Suppressor macrophage (primary cell): ENCODE measurements around the gene TNC.

Source experiments
- DNase-seq, 4 experiments: peaks; one replicate each; pipeline ENCODE4 v3.0.0-alpha.2; 2020 to 2022

Gene TNC

DNA sequence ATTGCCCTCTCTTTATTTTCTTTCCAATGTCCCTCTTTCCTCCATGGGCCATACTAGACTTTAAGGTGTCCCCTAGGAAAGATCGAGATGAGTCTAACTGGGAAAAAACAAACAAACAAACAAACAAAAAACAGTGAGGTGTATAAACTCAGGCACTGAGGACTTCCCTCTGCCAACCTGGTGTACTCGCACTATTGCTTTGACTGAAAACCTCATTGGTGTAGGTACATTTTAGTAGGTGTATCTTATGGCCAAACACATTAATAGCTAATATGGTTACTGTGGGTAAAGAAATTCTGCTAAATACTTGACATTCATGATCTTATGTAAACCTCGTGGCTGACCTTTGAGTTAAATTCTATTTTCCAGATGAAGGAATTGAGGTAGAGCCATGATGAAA lies 74.3 kb downstream of the TNC start:
- no peak for DNase-seq

- peak; percentile 79 to 95 (median 90) for DNase-seq
These were observed 75.0 kb downstream of the TNC start for GRCh38 chr9:115042781-115043509.

DNA sequence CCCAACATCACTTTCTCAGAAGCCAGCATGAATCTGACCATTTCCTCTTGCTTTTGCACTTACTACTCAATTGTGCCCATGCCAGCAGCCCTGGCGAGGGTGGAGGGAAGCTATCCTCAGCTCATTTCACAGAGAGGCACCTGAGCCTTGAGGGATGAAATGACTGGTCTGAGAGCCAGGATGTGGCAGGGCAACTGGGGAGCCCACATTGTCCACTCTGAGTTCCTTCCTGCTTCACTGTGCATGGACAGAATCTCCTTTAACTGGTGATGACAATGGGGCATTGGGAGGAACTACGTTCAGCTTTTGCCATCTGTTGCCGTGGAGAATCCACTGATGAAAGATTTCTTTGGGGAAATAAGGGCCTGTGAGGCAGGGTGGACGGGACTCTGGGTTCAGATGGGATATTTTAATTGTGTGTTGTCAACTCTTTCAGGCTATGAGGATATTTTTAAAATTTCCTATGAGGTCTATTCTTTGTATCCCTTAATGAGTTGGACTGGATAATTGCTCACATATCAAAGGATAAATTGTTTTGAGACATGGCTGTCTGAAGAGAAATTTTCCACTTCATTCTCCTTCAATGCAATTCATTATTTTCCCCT lies 78.3 kb downstream of the TNC start:
- peak; percentile 40 to 58 (median 51) for DNase-seq

GRCh38 chr9:115038178-115038577 lies 79.8 kb downstream of the TNC start:
- DNase-seq = no peak

- no peak for DNase-seq
These were observed 81.3 kb downstream of the TNC start for GRCh38 chr9:115036691-115037090.

GRCh38 chr9:115035841-115036612 lies 81.9 kb downstream of the TNC start:
- peak; percentile 76 to 96 (median 90) for DNase-seq

- no peak for DNase-seq
These were observed 83.2 kb downstream of the TNC start for GRCh38 chr9:115034801-115035200.

DNA sequence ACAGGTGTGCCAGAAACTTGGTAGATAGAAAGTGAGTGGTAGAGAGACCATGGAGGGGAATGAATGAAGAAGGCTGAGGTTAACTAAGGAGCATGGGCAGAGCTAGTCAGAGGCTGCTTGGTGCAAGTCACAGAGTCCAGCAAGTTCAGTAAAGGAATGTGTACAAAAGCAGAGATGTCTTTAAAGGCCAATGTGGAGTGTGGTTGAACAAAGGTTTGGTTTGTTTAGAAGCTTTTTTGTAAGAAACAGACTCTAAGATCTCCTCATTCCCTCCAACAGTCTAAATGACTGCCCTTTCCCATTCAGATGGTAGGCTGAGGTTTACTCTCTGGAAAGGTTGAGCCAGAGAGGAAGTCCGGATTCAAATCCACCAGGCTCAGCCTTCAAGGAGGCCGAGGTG lies 84.2 kb downstream of the TNC start:
- no peak for DNase-seq

GRCh38 chr9:115032296-115032695 lies 85.7 kb downstream of the TNC start:
- DNase-seq = no peak

DNA sequence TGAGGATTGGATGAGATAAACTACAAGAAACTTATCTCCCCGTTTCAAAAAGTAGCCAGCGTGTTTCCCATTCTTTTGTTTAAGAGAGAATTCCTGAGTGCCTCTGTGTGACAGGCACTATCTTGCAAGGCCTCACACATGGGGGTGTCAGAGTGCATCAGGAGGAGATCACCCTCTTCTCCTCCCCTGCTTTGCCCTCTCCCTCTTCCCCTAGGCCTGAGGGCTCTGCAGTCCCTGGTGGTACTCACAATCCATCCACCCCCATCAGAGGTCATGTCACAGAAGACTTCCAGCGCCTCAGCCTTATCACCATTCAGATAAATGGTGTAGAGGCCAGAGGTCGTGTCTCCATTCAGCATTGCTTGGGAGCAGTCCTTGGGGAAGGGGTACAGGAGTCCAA lies 88.0 kb downstream of the TNC start:
- DNase-seq = no peak

DNA sequence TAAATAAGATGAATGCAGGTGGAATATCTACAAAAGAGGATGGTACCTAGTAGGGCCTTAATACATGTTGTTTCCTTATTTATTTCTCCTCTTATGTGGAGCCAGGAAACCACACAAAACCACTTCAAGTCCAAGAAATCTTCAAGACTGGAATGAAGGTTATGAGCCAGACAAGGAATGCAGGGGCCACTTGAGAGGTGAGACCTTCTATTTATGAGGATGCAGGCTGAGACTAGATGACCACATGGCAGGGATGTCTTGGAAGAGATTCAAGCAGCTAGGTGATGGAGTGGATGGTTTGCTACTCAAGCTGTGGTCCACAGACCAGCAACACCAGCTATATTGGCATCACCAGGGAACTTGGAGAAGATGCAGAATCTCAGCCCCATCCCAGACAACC lies 92.2 kb downstream of the TNC start:
- DNase-seq = no peak

- no peak for DNase-seq
These were observed 92.9 kb downstream of the TNC start for GRCh38 chr9:115024925-115025535.

GRCh38 chr9:115022760-115023434 lies 95.1 kb downstream of the TNC start:
- DNase-seq = no peak

DNA sequence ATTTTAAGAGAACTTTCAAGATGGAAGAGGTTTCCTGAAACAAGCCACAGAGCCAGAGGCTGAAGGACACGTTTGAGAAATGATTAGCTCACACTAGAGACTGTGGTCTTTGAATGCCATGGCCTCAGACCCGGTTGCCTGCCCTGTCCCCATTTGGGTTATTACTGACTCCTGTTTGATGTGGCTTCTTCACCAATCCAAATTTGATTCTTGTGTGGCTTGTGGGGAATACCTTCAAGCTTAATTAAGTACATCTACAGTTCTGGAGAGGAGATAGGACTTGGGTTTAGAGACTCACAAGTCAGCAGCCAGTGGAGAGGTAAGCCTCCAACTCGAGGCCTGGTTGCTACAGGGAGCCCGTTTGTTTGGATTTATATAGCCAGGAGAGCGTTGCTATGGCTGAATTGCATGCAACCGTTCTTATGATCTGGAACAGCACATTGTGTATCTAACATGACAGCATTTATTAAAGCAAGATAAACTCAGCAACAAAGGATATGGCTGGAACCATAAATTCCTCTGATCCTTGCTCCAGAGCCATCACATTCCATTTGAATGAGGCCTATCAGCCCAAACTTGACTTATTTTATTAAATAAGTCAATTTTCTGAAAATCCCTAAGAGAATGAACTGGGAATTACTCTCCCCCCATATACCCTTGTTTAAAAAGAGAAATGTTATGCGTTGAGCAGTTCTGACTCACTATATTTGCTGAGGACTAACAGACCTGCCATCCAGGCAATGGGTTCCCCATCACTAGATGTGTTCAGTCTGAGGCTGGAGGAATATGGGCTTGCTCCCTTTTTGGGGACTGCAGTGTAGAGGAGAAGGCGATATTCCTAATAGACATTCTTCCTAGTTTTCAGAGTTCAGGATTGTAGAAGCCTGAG lies 99.2 kb downstream of the TNC start:
- no peak for DNase-seq

GRCh38 chr9:115016344-115016743 lies 101.6 kb downstream of the TNC start:
- DNase-seq = peak; percentile 59 to 77 (median 74)

DNA sequence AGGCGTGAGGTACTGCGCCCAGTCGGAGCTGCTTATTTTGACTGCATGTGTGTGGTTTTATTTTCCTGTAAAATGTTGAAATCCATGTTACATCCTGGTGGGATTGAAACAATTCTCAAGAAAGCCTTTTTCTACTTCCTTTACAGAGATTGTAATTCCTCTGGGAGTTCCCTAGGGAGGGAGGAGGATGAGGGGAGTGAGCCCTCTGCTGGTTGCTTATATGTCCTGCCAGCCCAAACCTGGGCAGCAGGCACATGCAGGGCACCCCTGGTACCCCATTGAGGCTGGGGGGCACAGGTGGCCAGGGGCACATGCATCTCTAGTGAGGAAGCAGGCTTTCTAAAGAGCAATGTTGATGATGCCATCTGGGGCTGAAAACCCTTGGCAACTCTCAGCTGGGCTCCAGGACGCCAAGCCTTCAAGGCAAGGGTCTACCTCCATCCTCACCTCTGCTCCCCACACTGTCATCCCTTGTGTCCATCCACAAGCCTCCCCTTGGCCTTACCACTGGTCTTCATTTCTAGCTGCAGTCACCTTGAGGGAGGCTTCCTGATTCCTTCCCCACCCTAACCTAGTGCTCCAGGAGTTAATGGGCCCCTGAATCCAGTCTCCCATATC lies 102.8 kb downstream of the TNC start:
- peak; percentile 41 to 71 (median 56) for DNase-seq

DNA sequence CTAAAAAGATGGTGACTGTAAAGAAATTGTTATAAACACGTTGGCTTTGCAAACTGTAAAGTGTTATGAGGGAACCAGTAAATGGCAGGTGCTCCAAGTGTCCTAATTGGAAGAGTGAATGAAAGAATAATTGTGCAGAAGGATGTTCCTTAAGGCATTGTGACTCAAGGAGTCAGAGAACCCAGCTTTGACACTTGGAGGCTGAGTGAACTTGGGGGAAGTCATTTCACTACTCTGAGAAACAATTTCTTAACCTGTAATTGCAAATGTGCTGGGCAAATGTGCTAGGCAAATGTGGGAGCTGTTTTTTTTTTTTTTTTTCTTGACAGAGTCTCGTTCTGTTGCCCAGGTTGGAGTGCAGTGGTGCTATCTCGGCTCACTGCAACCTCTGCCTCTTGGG lies 103.5 kb downstream of the TNC start:
- no peak for DNase-seq

GRCh38 chr9:115013998-115014397 lies 104.0 kb downstream of the TNC start:
- DNase-seq = peak; percentile 82 to 90 (median 86)

GRCh38 chr9:115012486-115012885 lies 105.5 kb downstream of the TNC start:
- no peak for DNase-seq

DNA sequence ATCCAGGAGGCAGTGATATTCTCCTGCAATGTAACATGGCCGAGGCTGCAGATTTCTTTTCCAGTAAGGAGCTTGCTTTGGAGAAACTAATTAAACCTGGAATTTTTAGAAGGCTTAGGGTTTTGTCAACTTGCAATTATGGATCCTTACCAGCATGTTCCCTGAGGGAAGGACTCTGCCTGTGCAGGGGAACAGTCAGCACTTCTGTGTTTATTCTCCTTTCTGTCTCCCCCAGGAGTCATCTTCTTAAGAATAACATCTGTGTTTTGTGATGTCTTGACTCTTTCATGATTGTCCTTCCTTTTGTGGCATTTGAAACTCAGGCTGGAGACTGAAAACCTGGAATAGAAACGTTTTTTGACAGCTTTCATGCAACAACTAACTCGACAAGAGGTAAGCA lies 107.1 kb downstream of the TNC start:
- no peak for DNase-seq
